Gastroesophageal sphincter (tissue), 4 donors: ENCODE data around the gene CBX6. TPM values are rescaled to one million over a fixed set of nuclear protein-coding genes. Genes with fewer than 3 reads are reported as not detected.

ENCODE experiments used
- ATAC-seq: fragments of 150-250 bp; one replicate; pipeline ENCODE4 v1.9.1; 2016; ENCODE audit warnings: mild to moderate bottlenecking, moderate library complexity
- H3K27ac ChIP-seq, 4 donors: fragments of 200-600 bp; sonication (generic) in 3 of 4; 1 replicate in 3 of 4; 2 replicates in 1 of 4; pipeline ENCODE4 v1.5.1; 2016 to 2019
- H3K27me3 ChIP-seq: fragments of 200-600 bp; sonication (generic); one replicate; pipeline ENCODE4 v1.5.1; 2019
- H3K36me3 ChIP-seq, 2 donors: fragments of 200-600 bp; sonication (generic); one replicate each; pipeline ENCODE4 v1.5.1; 2019; ENCODE audit warnings: control low read depth in 1 of 2
- H3K4me1 ChIP-seq, 3 donors: fragments of 200-600 bp; sonication (generic); 1 replicate in 2 of 3; 2 replicates in 1 of 3; pipeline ENCODE4 v1.5.1; 2016 to 2019; ENCODE audit warnings: control low read depth in 2 of 3
- H3K4me3 ChIP-seq, 2 donors: fragments of 200-600 bp; sonication (generic); one replicate each; pipeline ENCODE4 v1.5.1; 2019; ENCODE audit warnings: mild to moderate bottlenecking in 1 of 2, moderate library complexity in 1 of 2
- H3K9me3 ChIP-seq, 3 donors: fragments of 200-600 bp; sonication (generic); one replicate each; pipeline ENCODE4 v1.5.1; 2017 to 2019; ENCODE audit warnings: control low read depth in 2 of 3
- EP300 ChIP-seq: sonication (generic); formaldehyde crosslinking; IDR thresholded peaks from one replicate; pipeline ENCODE4 v1.6.1; 2017; ENCODE audit warnings: antibody characterized with exemption, mild to moderate bottlenecking
- POLR2A ChIP-seq, 2 donors: fragments of 450-650 bp; IDR thresholded peaks; one replicate each; pipeline ENCODE4 v1.6.1; 2017; ENCODE audit warnings: antibody characterized with exemption in 2 of 2, mild to moderate bottlenecking in 2 of 2, moderate library complexity in 1 of 2
- POLR2AphosphoS5 ChIP-seq: sonication (generic); formaldehyde crosslinking; IDR thresholded peaks from one replicate; pipeline ENCODE4 v1.6.1; 2017; ENCODE audit warnings: antibody characterized with exemption
- WGBS, 2 donors: methylation state at CpG; one replicate each; pipeline ENCODE4 v1.1.5; 2018; ENCODE audit warnings: low coverage in 1 of 2; 5-methylcytosine and 5-hydroxymethylcytosine counted together
- total RNA-seq, 4 donors: library from RNA; depleted of rRNA; stranded (reverse); fragments of >200 nt; gene quantifications; one replicate each; pipeline ENCODE4 v1.1.0, GENCODE V29; 2016
- TF ChIP-seq, protein P1 (sequence below), 4 experiments: fragments of 200-600 bp in 2 of 4; fragments of 450-650 bp in 2 of 4; sonication (generic) in 1 of 4; IDR thresholded peaks; one replicate each; pipeline ENCODE4 v1.5.1; 2017 to 2019; ENCODE audit warnings: antibody characterized with exemption in 4 of 4, mild to moderate bottlenecking in 2 of 4, moderate library complexity in 2 of 4

Gene CBX6
- total RNA-seq, 4 donors from 2014 or later: 77.3 to 187 (median 105) TPM

DNA sequence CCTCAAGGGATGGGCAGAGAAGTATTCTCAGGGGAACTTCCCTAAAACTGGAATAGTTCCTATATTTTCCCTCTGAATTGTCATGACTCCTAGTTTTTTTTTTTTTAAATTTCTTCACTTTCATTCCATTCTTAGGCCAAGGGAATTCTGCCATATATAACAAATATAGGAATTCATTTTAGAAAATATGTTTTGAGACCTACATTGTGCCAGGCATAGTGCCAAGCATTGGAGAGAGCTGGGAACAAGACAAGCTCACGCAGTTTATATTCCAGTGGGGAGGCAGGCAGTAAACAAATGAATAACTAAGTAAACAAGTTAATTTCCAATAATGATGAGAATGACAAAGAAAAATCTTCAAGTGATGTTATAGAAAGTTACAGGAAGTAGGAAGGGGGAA is 25.6 kb downstream of the CBX6 start:
- Histone ChIP-seq H3K9me3 (no peaks in the 10 kb centered on the region), H3K4me3 (no peak overlapping the region), H3K36me3 (no peaks in the 10 kb centered on the region), H3K27me3 (no peaks in the 10 kb centered on the region), H3K4me1 (peaks cover 0 to 28% (median 2%) of the 10 kb centered on the region in 3 donors), H3K27ac (no peak overlapping the region)
- TF ChIP-seq, protein P1, sequence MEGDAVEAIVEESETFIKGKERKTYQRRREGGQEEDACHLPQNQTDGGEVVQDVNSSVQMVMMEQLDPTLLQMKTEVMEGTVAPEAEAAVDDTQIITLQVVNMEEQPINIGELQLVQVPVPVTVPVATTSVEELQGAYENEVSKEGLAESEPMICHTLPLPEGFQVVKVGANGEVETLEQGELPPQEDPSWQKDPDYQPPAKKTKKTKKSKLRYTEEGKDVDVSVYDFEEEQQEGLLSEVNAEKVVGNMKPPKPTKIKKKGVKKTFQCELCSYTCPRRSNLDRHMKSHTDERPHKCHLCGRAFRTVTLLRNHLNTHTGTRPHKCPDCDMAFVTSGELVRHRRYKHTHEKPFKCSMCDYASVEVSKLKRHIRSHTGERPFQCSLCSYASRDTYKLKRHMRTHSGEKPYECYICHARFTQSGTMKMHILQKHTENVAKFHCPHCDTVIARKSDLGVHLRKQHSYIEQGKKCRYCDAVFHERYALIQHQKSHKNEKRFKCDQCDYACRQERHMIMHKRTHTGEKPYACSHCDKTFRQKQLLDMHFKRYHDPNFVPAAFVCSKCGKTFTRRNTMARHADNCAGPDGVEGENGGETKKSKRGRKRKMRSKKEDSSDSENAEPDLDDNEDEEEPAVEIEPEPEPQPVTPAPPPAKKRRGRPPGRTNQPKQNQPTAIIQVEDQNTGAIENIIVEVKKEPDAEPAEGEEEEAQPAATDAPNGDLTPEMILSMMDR (IDR thresholded peaks at IDR 0.05): no peak
- no peak for TF ChIP-seq POLR2A (IDR thresholded peaks at IDR 0.05)
- no peak for TF ChIP-seq EP300
- TF ChIP-seq POLR2AphosphoS5: no peak
- no peak for ATAC-seq
- 89% methylated on average over 1 of the region's 1 CpG; no CpG with 5 or more reads in 1 of the 2 donors for WGBS, 2 donors

DNA sequence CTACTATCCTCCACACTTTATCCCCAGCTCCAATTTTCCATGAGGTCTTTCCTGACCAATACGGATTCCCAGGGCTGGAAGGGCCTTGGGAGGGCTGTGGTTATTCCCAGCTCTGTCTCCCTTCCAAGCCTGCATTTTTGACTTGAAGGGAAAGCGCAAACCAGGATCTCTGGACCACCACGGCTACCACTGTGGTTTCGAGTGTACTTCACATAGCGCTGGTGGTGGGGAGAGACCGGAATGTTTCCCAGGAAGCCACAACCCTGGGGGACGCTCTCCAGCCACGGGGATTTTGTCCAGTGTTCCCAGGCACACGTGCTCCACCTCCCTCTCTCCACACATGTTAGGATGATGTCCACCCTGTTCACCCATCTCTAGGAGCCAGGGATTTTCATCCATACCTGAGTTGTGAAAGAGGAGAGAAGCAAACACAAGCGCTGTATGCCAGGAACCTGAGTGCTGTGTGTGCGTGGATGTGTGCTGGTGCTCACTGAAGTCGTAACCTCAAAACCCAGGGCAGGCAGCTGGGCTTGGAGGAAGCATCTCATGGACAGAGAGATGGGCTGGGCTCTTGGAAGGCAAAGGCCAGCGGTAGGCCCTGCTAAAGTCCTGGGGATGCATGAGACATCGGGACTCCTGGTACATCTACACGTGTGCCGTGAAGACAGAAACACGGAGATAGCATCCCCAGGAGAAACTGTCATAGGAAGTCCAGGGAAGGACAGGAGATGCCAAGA is 26.8 kb downstream of the CBX6 start:
- Histone ChIP-seq H3K4me1 (peaks cover 0 to 33% (median 2%) of the 10 kb centered on the region in 3 donors), H3K27me3 (no peaks in the 10 kb centered on the region), H3K4me3 (no peak overlapping the region), H3K9me3 (no peaks in the 10 kb centered on the region), H3K36me3 (no peaks in the 10 kb centered on the region), H3K27ac (peak overlapping the region in 2 of 4 donors; percentile 84 to 86)
- TF ChIP-seq, protein P1 (IDR thresholded peaks at IDR 0.05): no peak
- TF ChIP-seq EP300 (no peak), POLR2A (IDR thresholded peaks at IDR 0.05) (no peak), POLR2AphosphoS5 (no peak)
- ATAC-seq: no peak
- WGBS, 2 donors: 65 to 76% methylated on average over 5 to 15 of the region's 17 CpGs

DNA sequence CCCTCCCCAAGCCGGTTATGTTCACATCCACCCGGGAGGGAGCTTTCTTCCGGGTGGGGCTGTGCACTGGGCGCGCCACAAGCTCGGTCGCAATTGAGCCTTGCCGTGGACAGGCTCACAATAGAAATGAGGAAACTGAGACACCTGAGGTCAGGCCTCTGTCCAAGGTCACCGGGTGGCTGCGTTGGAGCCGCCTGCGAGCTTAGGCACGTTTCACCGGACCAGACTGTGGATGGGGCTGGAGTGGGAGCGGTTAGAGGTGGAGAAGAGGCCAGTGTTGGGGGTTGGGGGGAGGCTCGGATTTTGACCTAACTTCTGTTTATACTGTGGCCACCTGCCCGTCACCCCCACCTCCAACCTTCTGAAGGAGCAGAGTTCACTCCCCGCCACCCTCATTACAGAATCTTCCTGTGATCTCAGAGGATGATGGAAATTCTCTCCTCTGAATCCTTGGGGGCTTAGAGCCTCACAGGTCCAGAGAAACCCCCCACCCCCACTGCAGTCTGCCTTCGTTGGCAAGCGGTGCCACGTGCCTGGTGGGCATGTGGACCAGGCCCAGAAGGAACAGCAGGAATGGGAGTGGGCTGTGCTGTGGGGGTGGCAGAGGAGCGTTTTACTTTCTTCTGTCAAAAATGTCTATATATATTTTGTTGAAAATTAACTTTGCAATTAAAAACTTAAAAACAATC is 27.6 kb downstream of the CBX6 start:
- peak; percentile 8 for ATAC-seq
- H3K27ac ChIP-seq: peak overlapping the region in 3 of 4 donors; percentile 81 to 86 (median 84)
- peak overlapping the region in 1 of 2 donors; percentile 69 for H3K4me3 ChIP-seq
- H3K9me3 ChIP-seq: no peaks in the 10 kb centered on the region
- TF ChIP-seq POLR2AphosphoS5 (no peak), POLR2A (IDR thresholded peaks at IDR 0.05) (no peak), EP300 (no peak)
- TF ChIP-seq, protein P1 (IDR thresholded peaks at IDR 0.05): no peak
- WGBS, 2 donors: 43% methylated on average over 4 of the region's 22 CpGs; no CpG with 5 or more reads in 1 of the 2 donors
- H3K4me1 ChIP-seq: peaks cover 0 to 33% (median 2%) of the 10 kb centered on the region in 3 donors
- H3K27me3 ChIP-seq: no peaks in the 10 kb centered on the region
- H3K36me3 ChIP-seq: no peaks in the 10 kb centered on the region

DNA sequence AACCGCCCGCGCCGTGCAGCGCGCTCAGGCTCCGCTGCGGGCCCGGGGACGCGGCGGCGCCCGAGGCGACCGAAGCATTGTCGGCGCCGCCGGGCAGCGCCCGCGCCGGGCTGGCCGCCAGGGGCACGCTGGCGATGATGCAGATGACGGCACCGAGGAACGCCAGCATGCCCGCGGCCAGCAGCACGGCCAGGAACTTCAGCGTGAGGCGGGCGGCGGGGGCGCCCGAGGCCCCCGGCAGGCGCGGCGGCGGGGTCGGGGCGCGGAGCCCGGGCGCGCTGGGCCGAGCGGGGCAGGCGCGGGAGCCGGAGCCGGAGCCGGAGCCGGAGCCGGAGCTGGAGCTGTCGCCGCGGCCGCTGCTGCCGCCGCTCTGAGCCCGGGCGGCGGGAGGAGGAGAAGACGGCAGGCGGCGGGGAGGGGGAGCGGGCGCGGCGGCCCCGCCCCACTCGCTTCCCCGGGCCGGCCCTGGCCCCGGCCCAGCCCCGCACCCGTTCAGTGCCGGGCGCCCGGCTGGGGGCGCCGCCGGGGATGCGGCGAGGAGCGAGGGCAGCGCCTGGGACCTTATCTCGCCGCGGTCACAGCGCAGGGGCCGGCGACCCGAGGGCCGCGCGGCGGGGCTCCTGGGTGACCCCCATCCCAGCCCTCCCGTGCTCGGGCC is 28.2 kb downstream of the CBX6 start, which contains the start of gene NPTXR:
TSS of gene NPTXR (minus strand) at position 372 of the 658 bp plus-strand sequence.
- Histone ChIP-seq H3K27ac (peak within 1 kb of the TSS; percentile 74 to 86 (median 82)), H3K4me1 (peaks cover 0 to 33% (median 2%) of the 10 kb centered on the region in 3 donors), H3K27me3 (no peaks in the 10 kb centered on the region), H3K9me3 (no peaks in the 10 kb centered on the region), H3K36me3 (no peaks in the 10 kb centered on the region), H3K4me3 (peak within 1 kb of the TSS; percentile 69 to 70)
- no CpG with 5 or more reads among the region's 105 CpGs for WGBS, 2 donors
- ATAC-seq: peak; percentile 86
- TF ChIP-seq POLR2A (IDR thresholded peaks at IDR 0.05): peak; percentile 43 to 68
- TF ChIP-seq, protein P1 (IDR thresholded peaks at IDR 0.05): no peak
- peak; percentile 75 for TF ChIP-seq POLR2AphosphoS5
- TF ChIP-seq EP300: no peak
